NT2/D1 (cell line): Measurements from ENCODE around the gene CUL4B.

Experiments
- SUZ12 ChIP-seq: IDR thresholded peaks from 2 replicates; pipeline ENCODE4 v1.6.1; 2011; ENCODE audit not compliant: insufficient read length, insufficient read depth; ENCODE audit errors: extremely low read depth
- ZNF274 ChIP-seq: IDR thresholded peaks from 2 replicates; pipeline ENCODE4 v1.6.1; 2011; ENCODE audit warnings: mild to moderate bottlenecking, low read depth, low read length

- no peak for TF ChIP-seq SUZ12
- no peak for TF ChIP-seq ZNF274
These were observed 48.5 kb downstream of the CUL4B start for GRCh38 chrX:120512222-120512621.
